DMS53 (cell line): ENCODE results near the gene AKR1B15.

Source experiments
- DNase-seq: peaks from one replicate; lab custom pipeline; 2025; lab: John Stamatoyannopoulos, UW

AKR1B15 gene

GRCh38 chr7:134618756-134619530 is 70.0 kb downstream of the AKR1B15 start:
- peak; percentile 73 for DNase-seq

GRCh38 chr7:134619627-134620331 is 70.9 kb downstream of the AKR1B15 start:
- DNase-seq = peak; percentile 97

GRCh38 chr7:134622303-134622995 is 73.5 kb downstream of the AKR1B15 start:
- DNase-seq = no peak

DNA sequence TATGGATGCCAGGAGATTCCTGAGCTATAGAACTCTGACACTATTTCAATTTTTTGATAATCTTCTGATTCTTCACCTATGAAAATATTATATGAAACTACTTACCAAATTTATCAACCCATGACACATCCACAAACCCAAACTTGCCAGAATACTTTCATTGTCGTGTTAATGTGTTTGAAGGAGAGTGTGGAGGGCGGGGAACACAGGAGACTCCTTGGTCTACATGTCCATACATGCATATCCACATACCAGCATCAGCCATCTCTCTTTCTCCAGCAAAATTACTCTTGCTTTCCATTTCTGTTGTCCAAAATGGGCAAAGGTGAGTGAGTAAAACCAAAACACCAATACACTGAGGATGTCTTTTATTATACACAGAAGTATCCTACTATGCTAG is 74.3 kb downstream of the AKR1B15 start:
- DNase-seq = no peak

GRCh38 chr7:134625550-134625949 is 76.6 kb downstream of the AKR1B15 start:
- peak; percentile 20 for DNase-seq

DNA sequence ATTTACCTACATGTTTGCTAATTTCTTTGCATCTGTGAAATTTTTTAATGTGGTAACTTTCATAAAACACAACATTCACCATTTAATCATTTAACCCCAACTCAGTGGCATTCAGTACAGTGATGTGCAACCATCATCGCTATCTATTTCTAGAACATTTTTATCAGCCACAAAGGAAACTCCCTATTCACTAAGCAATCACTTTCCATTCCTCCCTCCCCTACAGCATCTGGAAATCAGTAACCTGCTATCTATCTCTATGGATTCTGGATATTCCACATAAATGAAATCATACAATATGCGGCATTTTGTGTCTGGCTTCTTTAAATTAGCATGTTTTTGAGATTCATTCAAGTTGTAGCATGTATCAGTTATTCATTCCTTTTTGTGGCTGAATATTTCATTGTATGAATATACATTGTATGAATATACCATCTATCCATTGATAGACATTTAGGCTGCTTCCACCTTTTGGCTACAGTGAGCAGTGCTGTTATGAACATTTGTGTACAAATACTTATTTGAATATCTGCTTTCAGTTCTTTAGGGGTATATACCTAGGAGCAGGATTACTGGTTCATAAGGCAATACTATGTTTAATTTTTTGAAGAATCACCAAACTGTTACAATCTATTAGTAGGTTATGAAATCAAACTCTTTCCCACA is 78.3 kb downstream of the AKR1B15 start:
- DNase-seq = peak; percentile 32

- DNase-seq = no peak
Measured at GRCh38 chr7:134627775-134628153, 78.9 kb downstream of the AKR1B15 start.

DNA sequence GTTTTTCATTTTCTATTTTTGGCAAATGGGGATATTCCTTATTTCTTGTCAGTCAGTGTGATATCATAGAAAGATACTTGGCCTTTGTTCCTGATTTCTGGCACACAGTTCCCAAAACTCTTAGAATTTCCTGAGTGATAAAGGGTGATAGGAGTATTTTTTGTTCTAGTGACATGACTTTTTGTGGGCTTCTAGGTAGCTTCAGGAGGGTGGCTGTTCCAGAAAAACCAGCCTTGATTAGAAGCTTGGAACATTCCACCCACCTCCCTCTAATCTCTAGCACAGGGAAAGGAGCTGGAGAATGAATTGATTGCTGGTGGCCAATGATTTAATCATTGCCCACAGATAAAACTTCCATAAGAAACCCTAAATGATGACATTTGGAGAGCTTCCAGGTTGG is 80.5 kb downstream of the AKR1B15 start:
- no peak for DNase-seq
